ENCODE data around the gene TBL2.
"Not testable (repeated sequence)": the region's sequence is repeated elsewhere in the genome, so short reads cannot be mapped to it uniquely, and the experiment has no call there.

Gene TBL2

GRCh38 chr7:73547841-73548240 is 30.5 kb downstream of the TBL2 start:
- DNase-seq (ENCODE audit: low spot score) = no peak
- no peak for TF ChIP-seq CTCF (IDR thresholded peaks at IDR 0.05; ENCODE audit: extremely low read depth, insufficient read depth, missing control alignments)
- in situ Hi-C loops (cut with MboI; ENCODE audit: low pct_unique_long_range_greater_than_20kb, low sequenced_read_pairs, unreplicated experiment) = no loop called here

GRCh38 chr7:73544678-73545077 is 33.7 kb downstream of the TBL2 start:
- in situ Hi-C loops (cut with MboI; ENCODE audit: low pct_unique_long_range_greater_than_20kb, low sequenced_read_pairs, unreplicated experiment) = no loop called here
- DNase-seq (ENCODE audit: low spot score) = no peak
- TF ChIP-seq CTCF (IDR thresholded peaks at IDR 0.05; ENCODE audit: extremely low read depth, insufficient read depth, missing control alignments) = no peak

DNA sequence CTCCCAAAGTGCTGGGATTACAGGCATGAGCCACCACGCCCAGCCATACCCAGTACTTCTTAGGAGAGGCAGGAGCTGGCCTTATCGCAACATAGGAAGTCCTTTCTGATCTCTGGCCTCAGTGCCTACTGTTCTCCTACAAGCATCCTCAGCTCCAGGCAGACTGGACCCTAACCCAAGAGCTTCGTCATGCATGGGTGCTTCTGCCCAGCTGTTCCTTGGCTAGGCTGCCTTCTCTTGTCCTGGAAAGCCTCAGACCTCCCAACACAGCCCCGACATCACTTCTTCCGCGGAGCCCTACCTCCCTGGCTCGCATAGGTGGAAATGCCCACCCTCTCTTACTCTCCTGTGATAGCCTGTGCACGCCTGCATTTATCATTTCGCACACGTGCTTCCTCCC is 36.7 kb downstream of the TBL2 start:
- no peak for TF ChIP-seq CTCF (IDR thresholded peaks at IDR 0.05; ENCODE audit: extremely low read depth, insufficient read depth, missing control alignments)
- in situ Hi-C loops (cut with MboI; ENCODE audit: low pct_unique_long_range_greater_than_20kb, low sequenced_read_pairs, unreplicated experiment) = no loop called here
- no peak for DNase-seq (ENCODE audit: low spot score)

GRCh38 chr7:73539709-73540108 is 38.7 kb downstream of the TBL2 start:
- no peak for TF ChIP-seq CTCF (IDR thresholded peaks at IDR 0.05; ENCODE audit: extremely low read depth, insufficient read depth, missing control alignments)
- DNase-seq (ENCODE audit: low spot score) = no peak
- in situ Hi-C loops (cut with MboI; ENCODE audit: low pct_unique_long_range_greater_than_20kb, low sequenced_read_pairs, unreplicated experiment) = no loop called here

DNA sequence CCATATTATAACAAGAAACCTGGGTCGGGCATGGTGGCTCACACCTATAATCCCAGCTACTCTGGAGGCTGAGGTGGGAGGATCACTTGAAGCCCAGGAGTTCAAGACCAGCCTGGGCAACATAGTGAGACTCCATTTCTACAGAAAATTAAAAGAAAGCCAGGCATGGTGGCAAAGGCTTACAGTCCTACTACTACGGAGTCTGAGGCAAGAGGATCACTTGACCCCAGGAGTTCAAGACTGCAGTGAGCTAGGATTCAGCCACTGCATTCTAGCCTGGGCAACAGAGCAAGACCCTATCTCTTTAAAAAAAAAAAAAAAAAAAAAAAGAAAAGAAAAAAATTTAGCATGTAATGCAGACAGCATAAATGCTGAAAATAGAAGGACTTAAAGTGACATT is 39.9 kb downstream of the TBL2 start:
- in situ Hi-C loops (cut with MboI; ENCODE audit: low pct_unique_long_range_greater_than_20kb, low sequenced_read_pairs, unreplicated experiment); DNase-seq (ENCODE audit: low spot score): not testable (repeated sequence)

DNA sequence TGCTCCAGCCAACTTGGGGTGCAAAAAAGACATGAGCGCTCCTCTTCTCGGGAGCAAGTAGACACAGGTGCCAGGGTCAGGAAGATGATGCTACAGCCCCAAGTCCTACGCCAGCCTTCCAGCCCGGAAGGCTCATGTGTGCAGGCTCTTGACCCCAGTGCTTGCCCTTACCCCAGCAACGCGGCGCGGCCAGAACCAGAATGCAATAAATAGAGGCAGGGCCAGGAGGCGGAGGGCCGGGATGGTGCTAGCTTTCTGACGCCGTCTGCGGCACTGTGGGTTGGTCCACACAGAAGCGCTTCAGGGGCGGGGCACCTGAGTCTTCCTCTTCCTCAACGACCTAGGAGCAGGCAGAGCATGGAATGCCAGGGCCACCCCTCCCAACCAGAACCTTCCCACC is 41.3 kb downstream of the TBL2 start:
- no peak for TF ChIP-seq CTCF (IDR thresholded peaks at IDR 0.05; ENCODE audit: extremely low read depth, insufficient read depth, missing control alignments)
- in situ Hi-C loops (cut with MboI; ENCODE audit: low pct_unique_long_range_greater_than_20kb, low sequenced_read_pairs, unreplicated experiment) = no loop called here

GRCh38 chr7:73536479-73536878 is 41.9 kb downstream of the TBL2 start:
- TF ChIP-seq CTCF (IDR thresholded peaks at IDR 0.05; ENCODE audit: extremely low read depth, insufficient read depth, missing control alignments) = no peak
- in situ Hi-C loops (cut with MboI; ENCODE audit: low pct_unique_long_range_greater_than_20kb, low sequenced_read_pairs, unreplicated experiment) = no loop called here
- DNase-seq (ENCODE audit: low spot score) = no peak

More for the DNA sequence above, 41.3 kb downstream of the TBL2 start:
- no peak for DNase-seq (ENCODE audit: low spot score)

DNA sequence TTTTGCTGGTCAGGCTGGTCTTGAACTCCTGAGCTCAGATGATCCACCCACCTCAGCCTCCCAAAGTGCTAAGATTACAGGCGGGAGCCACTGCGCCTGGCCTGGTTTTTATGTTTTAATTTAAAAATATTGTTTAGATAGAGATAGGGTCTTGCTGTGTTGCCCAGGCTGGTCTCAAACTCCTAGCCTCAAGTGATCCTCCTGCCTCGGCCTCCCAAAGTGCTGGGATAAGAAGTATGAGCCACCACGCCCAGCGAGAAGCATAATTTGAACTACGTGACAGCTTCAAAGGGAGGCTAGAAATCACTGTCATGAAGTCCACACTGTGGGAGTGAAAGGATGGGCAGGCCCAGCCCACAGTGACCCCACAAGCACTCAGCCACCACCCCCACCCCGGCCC is 42.5 kb downstream of the TBL2 start:
- in situ Hi-C loops (cut with MboI; ENCODE audit: low pct_unique_long_range_greater_than_20kb, low sequenced_read_pairs, unreplicated experiment); DNase-seq (ENCODE audit: low spot score): not testable (repeated sequence)

Data from GM13977 (cell line).